ENCODE results near the gene HUS1B. TPM values are rescaled to one million over a fixed set of nuclear protein-coding genes. Genes with fewer than 3 reads are reported as not detected.
"Not testable (repeated sequence)": the region's sequence is repeated elsewhere in the genome, so short reads cannot be mapped to it uniquely, and the experiment has no call there.

The HUS1B gene
- total RNA-seq, 1 donor from 2014 or later: 0.67 TPM

DNA sequence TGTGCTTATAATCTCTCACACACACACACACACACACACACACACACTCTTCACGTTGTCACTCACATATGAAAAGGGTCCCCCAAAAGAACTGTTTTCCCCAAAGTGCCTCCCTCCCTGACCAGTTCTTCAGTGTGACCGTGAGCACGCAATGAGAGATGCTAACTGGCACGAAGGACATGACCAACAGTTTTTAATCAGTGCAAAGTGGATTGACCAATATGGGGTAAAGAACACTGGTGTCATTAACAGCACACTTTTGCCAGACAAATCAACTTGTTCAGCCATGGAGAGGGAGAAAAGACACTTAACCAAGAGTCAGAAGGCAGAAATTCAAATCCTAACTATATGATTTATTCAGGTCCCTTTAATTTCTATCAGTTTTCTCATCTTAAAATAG, 21.0 kb upstream of the HUS1B start:
- TF ChIP-seq, protein P1, sequence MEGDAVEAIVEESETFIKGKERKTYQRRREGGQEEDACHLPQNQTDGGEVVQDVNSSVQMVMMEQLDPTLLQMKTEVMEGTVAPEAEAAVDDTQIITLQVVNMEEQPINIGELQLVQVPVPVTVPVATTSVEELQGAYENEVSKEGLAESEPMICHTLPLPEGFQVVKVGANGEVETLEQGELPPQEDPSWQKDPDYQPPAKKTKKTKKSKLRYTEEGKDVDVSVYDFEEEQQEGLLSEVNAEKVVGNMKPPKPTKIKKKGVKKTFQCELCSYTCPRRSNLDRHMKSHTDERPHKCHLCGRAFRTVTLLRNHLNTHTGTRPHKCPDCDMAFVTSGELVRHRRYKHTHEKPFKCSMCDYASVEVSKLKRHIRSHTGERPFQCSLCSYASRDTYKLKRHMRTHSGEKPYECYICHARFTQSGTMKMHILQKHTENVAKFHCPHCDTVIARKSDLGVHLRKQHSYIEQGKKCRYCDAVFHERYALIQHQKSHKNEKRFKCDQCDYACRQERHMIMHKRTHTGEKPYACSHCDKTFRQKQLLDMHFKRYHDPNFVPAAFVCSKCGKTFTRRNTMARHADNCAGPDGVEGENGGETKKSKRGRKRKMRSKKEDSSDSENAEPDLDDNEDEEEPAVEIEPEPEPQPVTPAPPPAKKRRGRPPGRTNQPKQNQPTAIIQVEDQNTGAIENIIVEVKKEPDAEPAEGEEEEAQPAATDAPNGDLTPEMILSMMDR (IDR thresholded peaks at IDR 0.05; ENCODE audit: unreplicated experiment): no peak
- Mint-ChIP-seq H3K27ac (no peak overlapping the region), H3K4me3 (ENCODE audit: low read depth) (no peak overlapping the region), H3K27me3 (no peaks in the 10 kb centered on the region), H3K4me1 (ENCODE audit: low read depth) (peaks cover under 1% of the 10 kb centered on the region), H3K36me3 (ENCODE audit: insufficient read depth) (peaks cover 3% of the 10 kb centered on the region), H3K9me3 (ENCODE audit: low read depth) (no peaks in the 10 kb centered on the region)
- DNase-seq (ENCODE audit: low spot score, unreplicated experiment): no peak

DNA sequence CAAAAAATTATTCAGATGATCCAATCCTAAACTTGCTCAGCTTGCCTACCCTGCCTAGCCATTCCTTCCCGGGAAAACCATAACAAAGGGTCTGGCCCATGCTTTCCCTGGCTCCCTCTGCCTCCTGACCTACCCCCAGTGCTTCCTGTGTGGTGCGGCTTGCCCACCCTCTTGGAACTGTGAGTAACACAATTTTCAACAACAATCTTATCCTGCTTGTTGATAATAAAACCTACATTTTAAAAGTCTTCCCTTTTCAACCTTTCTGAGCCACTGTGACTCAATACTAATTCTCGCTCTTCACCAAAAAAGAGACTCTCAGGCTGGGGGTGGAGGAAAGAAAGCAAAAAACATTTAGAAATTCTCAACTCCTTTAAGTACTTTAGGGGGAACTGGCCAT, 18.1 kb upstream of the HUS1B start:
- no peaks in the 10 kb centered on the region for H3K4me1 Mint-ChIP-seq (ENCODE audit: low read depth)
- H3K36me3 Mint-ChIP-seq (ENCODE audit: insufficient read depth): peaks cover 11% of the 10 kb centered on the region
- H3K4me3 Mint-ChIP-seq (ENCODE audit: low read depth): no peak overlapping the region
- DNase-seq (ENCODE audit: low spot score, unreplicated experiment): no peak
- peaks cover 9% of the 10 kb centered on the region for H3K9me3 Mint-ChIP-seq (ENCODE audit: low read depth)
- H3K27me3 Mint-ChIP-seq: no peaks in the 10 kb centered on the region
- no peak overlapping the region for H3K27ac Mint-ChIP-seq
- TF ChIP-seq, protein P1 (IDR thresholded peaks at IDR 0.05; ENCODE audit: unreplicated experiment): no peak

DNA sequence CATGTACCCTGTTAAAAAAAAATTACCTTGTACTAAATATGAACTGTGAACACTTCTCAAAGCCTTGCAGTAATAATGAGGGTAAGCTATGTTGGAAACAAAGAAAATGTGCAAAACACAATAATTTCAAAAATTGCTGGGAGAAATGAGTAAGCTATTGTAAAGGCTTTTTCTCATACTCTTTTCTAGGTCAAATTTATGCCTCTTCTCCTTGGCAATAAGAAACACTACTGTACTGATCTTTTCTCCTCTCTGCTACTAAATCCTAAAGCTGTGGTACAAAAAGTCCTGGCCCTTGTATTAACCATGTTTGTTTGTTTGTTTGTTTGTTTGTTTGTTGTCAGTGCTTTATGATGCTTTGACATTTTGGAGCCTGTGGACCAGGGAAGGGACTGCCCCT, 17.5 kb upstream of the HUS1B start:
- DNase-seq (ENCODE audit: low spot score, unreplicated experiment): no peak
- Mint-ChIP-seq H3K36me3 (ENCODE audit: insufficient read depth) (peaks cover 11% of the 10 kb centered on the region), H3K27ac (no peak overlapping the region), H3K9me3 (ENCODE audit: low read depth) (peaks cover 9% of the 10 kb centered on the region), H3K27me3 (no peaks in the 10 kb centered on the region), H3K4me1 (ENCODE audit: low read depth) (no peaks in the 10 kb centered on the region), H3K4me3 (ENCODE audit: low read depth) (no peak overlapping the region)
- TF ChIP-seq, protein P1 (IDR thresholded peaks at IDR 0.05; ENCODE audit: unreplicated experiment): no peak

DNA sequence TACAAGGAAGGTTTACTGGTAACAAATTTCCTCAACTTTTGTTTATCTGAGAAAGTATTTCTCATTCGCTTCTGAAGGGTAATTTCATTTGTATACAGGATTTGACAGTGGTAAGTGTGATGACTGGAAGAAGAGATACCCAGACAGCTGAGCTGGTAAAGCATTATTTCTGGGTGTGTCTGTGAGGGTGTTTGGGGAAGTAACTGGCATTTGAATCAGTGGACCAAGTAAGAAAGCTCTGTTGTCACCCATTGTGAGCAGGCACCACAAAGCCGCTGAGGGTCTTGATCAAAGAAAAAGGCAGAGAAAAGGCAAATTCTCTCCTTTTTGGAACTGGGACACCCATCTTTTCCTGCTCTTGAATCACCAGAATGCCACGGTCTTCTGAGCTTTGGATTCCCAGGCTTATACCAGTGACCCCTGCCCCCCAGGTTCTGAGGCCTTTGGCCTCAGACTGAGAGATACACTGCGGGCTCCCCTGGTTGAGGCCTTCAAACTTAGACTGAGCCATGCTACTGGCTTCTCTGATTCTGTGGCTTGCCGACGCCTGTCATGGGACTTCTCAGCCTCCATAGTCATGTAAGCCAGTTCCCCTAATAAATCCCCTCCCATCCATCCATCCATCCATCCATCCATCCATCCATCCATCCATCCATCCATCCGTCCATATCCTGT, 10.5 kb upstream of the HUS1B start:
- DNase-seq (ENCODE audit: low spot score, unreplicated experiment): no peak
- peaks cover 18% of the 10 kb centered on the region for H3K36me3 Mint-ChIP-seq (ENCODE audit: insufficient read depth)
- peaks cover 32% of the 10 kb centered on the region for H3K9me3 Mint-ChIP-seq (ENCODE audit: low read depth)
- no peak overlapping the region for H3K27ac Mint-ChIP-seq
- TF ChIP-seq, protein P1 (IDR thresholded peaks at IDR 0.05; ENCODE audit: unreplicated experiment): no peak
- no peak overlapping the region for H3K4me3 Mint-ChIP-seq (ENCODE audit: low read depth)
- no peaks in the 10 kb centered on the region for H3K4me1 Mint-ChIP-seq (ENCODE audit: low read depth)
- no peaks in the 10 kb centered on the region for H3K27me3 Mint-ChIP-seq

DNA sequence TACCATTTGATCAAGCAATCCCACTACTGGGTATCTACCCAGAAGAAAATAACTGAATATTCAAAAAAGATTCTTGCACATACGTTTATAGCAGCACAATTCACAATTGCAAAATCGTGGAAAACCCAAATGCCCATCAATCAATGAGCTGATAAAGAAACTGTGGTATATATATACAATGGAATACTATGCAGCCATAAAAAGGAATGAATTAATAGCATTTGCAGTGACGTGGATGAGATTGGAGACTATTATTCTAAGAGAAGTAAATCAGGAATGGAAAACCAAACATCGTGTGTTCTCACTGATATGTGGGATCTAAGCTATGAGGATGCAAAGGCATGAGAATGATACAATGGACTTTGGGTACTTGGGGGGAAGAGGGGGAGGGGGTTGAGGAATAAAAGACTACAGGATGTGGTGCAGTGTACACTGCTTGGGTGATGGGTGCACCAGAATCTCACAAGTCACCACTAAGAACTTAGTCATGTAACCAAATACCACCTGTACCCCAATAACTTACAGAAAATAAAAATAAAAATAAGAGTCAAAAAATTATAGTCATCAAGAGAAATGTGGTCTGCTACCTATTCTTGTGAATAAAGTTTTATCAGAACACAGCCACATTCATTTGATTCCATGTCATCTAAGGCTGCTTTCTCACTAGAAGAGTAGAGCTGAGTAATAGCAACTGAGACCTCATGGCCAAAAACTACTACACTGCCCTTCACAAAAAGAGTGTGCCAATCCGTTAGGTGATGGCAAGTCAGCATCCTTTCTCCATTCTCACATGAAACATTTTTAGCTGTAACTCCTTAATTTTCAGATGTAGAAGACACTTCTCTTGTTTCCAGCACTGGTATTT, 8.7 kb upstream of the HUS1B start:
- Mint-ChIP-seq H3K9me3 (ENCODE audit: low read depth) (peaks cover 26% of the 10 kb centered on the region), H3K27ac (no peak overlapping the region), H3K4me1 (ENCODE audit: low read depth) (no peaks in the 10 kb centered on the region), H3K36me3 (ENCODE audit: insufficient read depth) (peaks cover 12% of the 10 kb centered on the region), H3K27me3 (no peaks in the 10 kb centered on the region), H3K4me3 (ENCODE audit: low read depth) (no peak overlapping the region)
- DNase-seq (ENCODE audit: low spot score, unreplicated experiment): no peak
- TF ChIP-seq, protein P1 (IDR thresholded peaks at IDR 0.05; ENCODE audit: unreplicated experiment): no peak

DNA sequence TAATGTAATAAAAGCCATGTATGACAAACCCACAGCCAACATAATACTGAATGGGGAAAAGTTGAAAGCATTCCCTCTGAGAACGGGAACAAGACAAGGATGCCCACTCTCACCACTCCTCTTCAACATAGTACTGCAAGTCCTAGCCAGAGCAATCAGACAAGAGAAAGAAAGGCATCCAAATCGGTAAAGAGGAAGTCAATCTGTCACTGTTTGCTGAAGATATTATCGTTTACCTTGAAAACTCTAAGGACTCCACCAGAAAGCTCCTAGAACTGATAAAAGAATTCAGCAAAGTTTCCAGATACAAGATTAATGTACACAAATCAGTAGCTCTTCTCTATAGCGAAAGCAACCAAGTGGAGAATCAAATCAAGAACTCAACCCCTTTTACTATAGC, 6.9 kb upstream of the HUS1B start:
- H3K4me1 Mint-ChIP-seq (ENCODE audit: low read depth): not testable (repeated sequence)

More for the DNA sequence above, 6.9 kb upstream of the HUS1B start:
- Mint-ChIP-seq H3K36me3 (ENCODE audit: insufficient read depth) (peaks cover 12% of the 10 kb centered on the region), H3K9me3 (ENCODE audit: low read depth) (peaks cover 26% of the 10 kb centered on the region)
- not testable (repeated sequence) for H3K4me3 Mint-ChIP-seq (ENCODE audit: low read depth); H3K27me3 Mint-ChIP-seq; DNase-seq (ENCODE audit: low spot score, unreplicated experiment); H3K27ac Mint-ChIP-seq

Data from progenitor cell of endocrine pancreas (in vitro differentiated cells).